ENCODE measurements around the gene VSIG10.

GRCh38 chr12:118109088-118109487 is 5.3 kb upstream of the VSIG10 start:
- TF ChIP-seq CTCF (IDR thresholded peaks at IDR 0.05 in 4 of 5, conservative IDR thresholded peaks at IDR 0.05 in 1 of 5) (no peak), POLR2A (IDR thresholded peaks at IDR 0.05) (no peak)

All from gastrocnemius medialis (tissue), 4 donors.